ENCODE measurements around the gene RACGAP1.

RACGAP1 gene

DNA sequence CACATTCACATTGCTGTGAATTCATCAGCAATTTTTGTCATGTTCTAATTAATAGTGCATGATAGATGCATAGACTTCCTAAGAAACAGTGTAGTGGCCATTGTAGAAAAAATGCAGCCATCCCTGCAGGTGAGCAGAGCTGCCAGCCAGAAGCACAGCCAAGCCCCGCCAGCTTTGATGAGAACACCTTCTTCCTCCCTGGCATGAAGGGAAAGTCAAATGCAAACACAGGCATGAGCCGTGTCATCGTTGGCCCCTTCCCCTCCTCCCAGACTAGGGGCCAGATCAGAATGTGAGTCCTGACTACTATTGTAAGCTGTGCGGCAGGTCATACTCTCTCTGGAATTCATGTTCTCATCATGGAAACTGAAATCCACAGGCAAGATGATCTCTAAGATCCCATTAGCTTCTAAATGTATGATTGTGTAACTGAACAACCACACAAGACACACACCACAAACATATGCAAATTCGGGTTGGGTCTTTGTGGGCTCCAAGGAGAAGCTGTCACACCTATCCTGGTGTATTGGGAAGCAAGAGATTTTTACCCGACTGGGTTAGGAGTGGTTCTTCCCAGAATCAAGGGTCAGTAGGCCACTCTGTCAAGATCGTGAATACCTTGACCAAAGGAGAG lies 77.6 kb downstream of the RACGAP1 start:
- Histone ChIP-seq H3K9me3 (replicated peaks in 1 of 2; ENCODE audit: control insufficient read depth in 2 of 2, insufficient read depth in 1 of 2, low read depth in 1 of 2, low read length in 2 of 2) (no peaks in the 10 kb centered on the region), H3K9ac (ENCODE audit: low read depth, low read length, poor library complexity) (no peak overlapping the region), H3K23ac (ENCODE audit: low read depth, low read length, poor library complexity) (no peak overlapping the region), H3K4me1 (ENCODE audit: control insufficient read depth in 2 of 2, insufficient read depth in 1 of 2, low read depth in 1 of 2, low read length in 2 of 2) (peaks cover 2 to 4% of the 10 kb centered on the region in 2 donors), H3K14ac (ENCODE audit: low read length) (no peak overlapping the region), H3K27ac (replicated peaks; ENCODE audit: low read length) (no peak overlapping the region), H2BK5ac (ENCODE audit: low read length) (no peak overlapping the region), H2BK120ac (ENCODE audit: low read depth, low read length) (no peak overlapping the region), H3K36me3 (replicated peaks in 1 of 2; ENCODE audit: control insufficient read depth in 2 of 2, insufficient read depth in 2 of 2, low read length in 2 of 2) (no peaks in the 10 kb centered on the region), H2AK5ac (ENCODE audit: low read depth, low read length) (no peak overlapping the region), H3K79me1 (ENCODE audit: low read depth, low read length) (no peaks in the 10 kb centered on the region), H3K18ac (ENCODE audit: low read length) (no peak overlapping the region), H2BK15ac (ENCODE audit: low read length) (no peak overlapping the region), H3K27me3 (ENCODE audit: control insufficient read depth in 3 of 3, insufficient read depth in 3 of 3, low read depth in 1 of 3, low read length in 3 of 3) (peaks cover 0 to 68% (median 5%) of the 10 kb centered on the region in 3 experiments), H2AFZ (ENCODE audit: low read length) (no peak overlapping the region), H2BK12ac (ENCODE audit: low read length) (no peak overlapping the region), H4K8ac (ENCODE audit: low read depth, low read length) (no peak overlapping the region), H3K4me3 (ENCODE audit: low read length in 2 of 2) (no peak overlapping the region), H3K4me2 (ENCODE audit: insufficient read depth, low read length, poor library complexity, severe bottlenecking) (no peak overlapping the region), H4K91ac (ENCODE audit: low read depth, low read length, poor library complexity) (no peak overlapping the region), H3K4ac (ENCODE audit: low read length) (no peak overlapping the region)
- no CpG with 5 or more reads among the region's 7 CpGs for WGBS, 2 donors (ENCODE audit: extremely low coverage in 2 of 2, insufficient read length in 2 of 2, insufficient replicate concordance in 1 of 2)
- DNase-seq (ENCODE audit: low spot score), result no peak

DNA sequence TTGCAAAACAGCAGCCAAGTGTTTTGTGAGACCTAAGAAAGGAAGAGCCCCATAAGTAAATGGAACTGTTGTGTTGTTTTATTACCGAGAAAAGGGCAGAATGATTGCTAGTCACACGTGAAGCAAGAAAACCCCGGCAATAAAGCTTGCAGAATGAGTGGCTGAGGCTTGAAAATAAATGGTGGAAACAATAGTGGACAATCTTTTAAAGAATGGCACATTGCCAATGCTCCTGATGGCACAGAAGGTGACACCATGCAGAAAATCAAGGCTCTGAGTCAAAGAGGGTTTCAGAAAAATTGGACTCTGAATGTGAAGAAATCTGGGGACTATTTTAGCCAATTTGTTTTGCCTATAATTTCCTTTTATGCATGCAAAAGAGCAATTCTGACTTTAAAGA lies 78.8 kb downstream of the RACGAP1 start:
- Histone ChIP-seq H2BK12ac (ENCODE audit: low read length) (no peak overlapping the region), H3K27me3 (ENCODE audit: control insufficient read depth in 3 of 3, insufficient read depth in 3 of 3, low read depth in 1 of 3, low read length in 3 of 3) (peaks cover 0 to 74% (median 5%) of the 10 kb centered on the region in 3 experiments), H2BK120ac (ENCODE audit: low read depth, low read length) (no peak overlapping the region), H3K79me1 (ENCODE audit: low read depth, low read length) (no peaks in the 10 kb centered on the region), H3K4me2 (ENCODE audit: insufficient read depth, low read length, poor library complexity, severe bottlenecking) (no peak overlapping the region), H3K18ac (ENCODE audit: low read length) (no peak overlapping the region), H4K91ac (ENCODE audit: low read depth, low read length, poor library complexity) (no peak overlapping the region), H2AK5ac (ENCODE audit: low read depth, low read length) (no peak overlapping the region), H3K4me3 (ENCODE audit: low read length in 2 of 2) (no peak overlapping the region), H3K4ac (ENCODE audit: low read length) (no peak overlapping the region), H3K9me3 (replicated peaks in 1 of 2; ENCODE audit: control insufficient read depth in 2 of 2, insufficient read depth in 1 of 2, low read depth in 1 of 2, low read length in 2 of 2) (no peaks in the 10 kb centered on the region), H3K36me3 (replicated peaks in 1 of 2; ENCODE audit: control insufficient read depth in 2 of 2, insufficient read depth in 2 of 2, low read length in 2 of 2) (no peaks in the 10 kb centered on the region), H2BK15ac (ENCODE audit: low read length) (no peak overlapping the region), H3K23ac (ENCODE audit: low read depth, low read length, poor library complexity) (no peak overlapping the region), H4K8ac (ENCODE audit: low read depth, low read length) (no peak overlapping the region), H3K14ac (ENCODE audit: low read length) (no peak overlapping the region), H2BK5ac (ENCODE audit: low read length) (no peak overlapping the region), H3K4me1 (ENCODE audit: control insufficient read depth in 2 of 2, insufficient read depth in 1 of 2, low read depth in 1 of 2, low read length in 2 of 2) (peaks cover 2 to 4% of the 10 kb centered on the region in 2 donors), H2AFZ (ENCODE audit: low read length) (no peak overlapping the region), H3K27ac (replicated peaks; ENCODE audit: low read length) (no peak overlapping the region), H3K9ac (ENCODE audit: low read depth, low read length, poor library complexity) (no peak overlapping the region)
- no CpG with 5 or more reads among the region's 3 CpGs for WGBS, 2 donors (ENCODE audit: extremely low coverage in 2 of 2, insufficient read length in 2 of 2, insufficient replicate concordance in 1 of 2)
- no peak for DNase-seq (ENCODE audit: low spot score)

DNA sequence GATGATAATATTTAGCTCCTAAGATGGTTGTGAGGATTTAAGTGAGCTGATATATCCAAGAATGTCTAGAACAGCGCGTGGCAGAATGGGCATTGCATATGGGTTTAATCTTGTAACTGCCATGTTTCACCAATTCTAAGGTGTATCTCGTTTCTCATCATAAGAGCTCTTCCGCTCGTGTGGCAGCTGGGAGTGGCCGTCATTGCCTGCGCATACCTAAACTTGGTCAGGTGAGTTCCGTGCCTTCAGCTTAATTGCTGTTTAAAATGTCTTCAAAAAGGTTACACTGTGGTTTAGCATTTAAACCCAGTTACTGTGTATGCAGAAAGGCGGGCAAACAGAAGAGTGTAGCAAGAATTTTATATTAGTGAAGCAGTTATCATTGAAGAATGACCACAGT lies 79.2 kb downstream of the RACGAP1 start:
- Histone ChIP-seq H3K18ac (ENCODE audit: low read length) (no peak overlapping the region), H2AFZ (ENCODE audit: low read length) (peak overlapping the region; percentile 86), H2BK12ac (ENCODE audit: low read length) (no peak overlapping the region), H3K79me1 (ENCODE audit: low read depth, low read length) (no peaks in the 10 kb centered on the region), H4K8ac (ENCODE audit: low read depth, low read length) (no peak overlapping the region), H3K27me3 (ENCODE audit: control insufficient read depth in 3 of 3, insufficient read depth in 3 of 3, low read depth in 1 of 3, low read length in 3 of 3) (peaks cover 0 to 74% (median 5%) of the 10 kb centered on the region in 3 experiments), H3K27ac (replicated peaks; ENCODE audit: low read length) (no peak overlapping the region), H3K4me3 (ENCODE audit: low read length in 2 of 2) (no peak overlapping the region), H3K14ac (ENCODE audit: low read length) (no peak overlapping the region), H3K4me2 (ENCODE audit: insufficient read depth, low read length, poor library complexity, severe bottlenecking) (no peak overlapping the region), H3K9me3 (replicated peaks in 1 of 2; ENCODE audit: control insufficient read depth in 2 of 2, insufficient read depth in 1 of 2, low read depth in 1 of 2, low read length in 2 of 2) (no peaks in the 10 kb centered on the region), H2BK15ac (ENCODE audit: low read length) (no peak overlapping the region), H2BK5ac (ENCODE audit: low read length) (no peak overlapping the region), H3K4me1 (ENCODE audit: control insufficient read depth in 2 of 2, insufficient read depth in 1 of 2, low read depth in 1 of 2, low read length in 2 of 2) (peaks cover 2 to 4% of the 10 kb centered on the region in 2 donors), H3K9ac (ENCODE audit: low read depth, low read length, poor library complexity) (no peak overlapping the region), H3K23ac (ENCODE audit: low read depth, low read length, poor library complexity) (no peak overlapping the region), H2BK120ac (ENCODE audit: low read depth, low read length) (no peak overlapping the region), H4K91ac (ENCODE audit: low read depth, low read length, poor library complexity) (no peak overlapping the region), H3K36me3 (replicated peaks in 1 of 2; ENCODE audit: control insufficient read depth in 2 of 2, insufficient read depth in 2 of 2, low read length in 2 of 2) (no peaks in the 10 kb centered on the region), H3K4ac (ENCODE audit: low read length) (no peak overlapping the region), H2AK5ac (ENCODE audit: low read depth, low read length) (no peak overlapping the region)
- WGBS, 2 donors (ENCODE audit: extremely low coverage in 2 of 2, insufficient read length in 2 of 2, insufficient replicate concordance in 1 of 2), result no CpG with 5 or more reads among the region's 9 CpGs
- DNase-seq (ENCODE audit: low spot score), result no peak

DNA sequence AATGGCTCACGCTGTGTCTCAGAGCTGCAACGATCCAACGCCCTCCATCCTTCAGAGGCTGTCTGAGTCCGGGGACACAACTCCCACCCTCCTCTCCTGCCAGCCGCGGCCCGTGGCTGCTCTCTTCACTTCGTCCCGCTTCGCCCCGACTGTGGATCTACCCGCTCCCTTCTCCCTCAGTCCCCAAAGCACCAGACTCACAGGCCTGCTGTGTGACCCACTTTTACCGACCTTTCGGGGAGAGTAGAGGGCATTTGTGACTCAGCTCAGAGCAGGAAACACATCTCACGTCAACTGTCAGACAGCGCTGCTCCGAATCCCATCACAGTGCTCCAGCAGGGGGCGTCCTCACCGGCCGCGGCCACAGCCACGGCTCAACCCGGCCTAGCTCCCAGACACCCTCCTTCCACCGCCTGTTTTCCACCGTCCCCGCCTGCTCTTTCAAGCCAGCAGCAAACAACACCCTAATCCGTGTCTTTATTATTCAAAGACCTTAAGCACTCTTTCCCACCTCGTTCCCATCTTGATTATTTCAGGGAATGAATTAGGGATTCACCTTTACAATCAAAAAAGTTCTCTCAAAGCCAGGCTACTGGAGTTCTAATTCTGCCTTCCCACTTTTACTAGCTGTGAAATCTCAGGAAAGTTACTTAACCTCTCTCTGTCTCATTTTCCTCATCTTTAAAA lies 79.8 kb downstream of the RACGAP1 start:
- Histone ChIP-seq H3K9me3 (replicated peaks in 1 of 2; ENCODE audit: control insufficient read depth in 2 of 2, insufficient read depth in 1 of 2, low read depth in 1 of 2, low read length in 2 of 2) (no peaks in the 10 kb centered on the region), H3K14ac (ENCODE audit: low read length) (no peak overlapping the region), H2BK5ac (ENCODE audit: low read length) (no peak overlapping the region), H2BK120ac (ENCODE audit: low read depth, low read length) (no peak overlapping the region), H3K9ac (ENCODE audit: low read depth, low read length, poor library complexity) (no peak overlapping the region), H3K4me3 (ENCODE audit: low read length in 2 of 2) (peak overlapping the region; percentile 33 to 73), H2AK5ac (ENCODE audit: low read depth, low read length) (no peak overlapping the region), H3K4me1 (ENCODE audit: control insufficient read depth in 2 of 2, insufficient read depth in 1 of 2, low read depth in 1 of 2, low read length in 2 of 2) (peaks cover 2 to 4% of the 10 kb centered on the region in 2 donors), H3K27me3 (ENCODE audit: control insufficient read depth in 3 of 3, insufficient read depth in 3 of 3, low read depth in 1 of 3, low read length in 3 of 3) (peaks cover 0 to 76% (median 5%) of the 10 kb centered on the region in 3 experiments), H3K27ac (replicated peaks; ENCODE audit: low read length) (no peak overlapping the region), H3K23ac (ENCODE audit: low read depth, low read length, poor library complexity) (no peak overlapping the region), H3K18ac (ENCODE audit: low read length) (peak overlapping the region; percentile 5), H3K36me3 (replicated peaks in 1 of 2; ENCODE audit: control insufficient read depth in 2 of 2, insufficient read depth in 2 of 2, low read length in 2 of 2) (no peaks in the 10 kb centered on the region), H4K8ac (ENCODE audit: low read depth, low read length) (no peak overlapping the region), H2AFZ (ENCODE audit: low read length) (peak overlapping the region; percentile 86), H3K4me2 (ENCODE audit: insufficient read depth, low read length, poor library complexity, severe bottlenecking) (peak overlapping the region; percentile 58), H4K91ac (ENCODE audit: low read depth, low read length, poor library complexity) (no peak overlapping the region), H2BK12ac (ENCODE audit: low read length) (no peak overlapping the region), H3K4ac (ENCODE audit: low read length) (no peak overlapping the region), H2BK15ac (ENCODE audit: low read length) (no peak overlapping the region), H3K79me1 (ENCODE audit: low read depth, low read length) (no peaks in the 10 kb centered on the region)
- peak; percentile 73 for DNase-seq (ENCODE audit: low spot score)
- no CpG with 5 or more reads among the region's 28 CpGs for WGBS, 2 donors (ENCODE audit: extremely low coverage in 2 of 2, insufficient read length in 2 of 2, insufficient replicate concordance in 1 of 2)
